CD14-positive monocyte (primary cell): Measurements from ENCODE around the gene PCGF1. TPM values are rescaled to one million over a fixed set of nuclear protein-coding genes. Genes with fewer than 3 reads are reported as not detected.

Source experiments
- DNase-seq, 3 donors: peaks; one replicate each; pipeline ENCODE4 v3.0.0-alpha.2; 2011 to 2022
- H2AFZ ChIP-seq: 2 replicates; pipeline ENCODE4 v1.6.0; 2012; ENCODE audit warnings: mild to moderate bottlenecking, low read depth, low read length, inconsistent platforms; ENCODE audit not compliant: insufficient read depth, poor library complexity, severe bottlenecking
- H3K27ac ChIP-seq, 2 donors: 1 replicate in 1 of 2; 2 replicates in 1 of 2; pipeline ENCODE4 v1.5.1; 2012 to 2013; ENCODE audit warnings: low read length in 2 of 2, control low read depth in 1 of 2, inconsistent platforms in 1 of 2, low read depth in 1 of 2, mild to moderate bottlenecking in 1 of 2
- H3K27me3 ChIP-seq, 2 donors: one replicate each; pipeline versions ENCODE4 v1.6.0 to v1.6.1; 2011 to 2013; ENCODE audit warnings: low read length in 2 of 2; ENCODE audit not compliant: control insufficient read depth in 2 of 2, insufficient read depth in 2 of 2
- H3K36me3 ChIP-seq, 2 donors: replicated peaks in 1 of 2; 1 replicate in 1 of 2; 2 replicates in 1 of 2; pipeline versions ENCODE4 v1.5.1 to v1.6.1; 2012 to 2013; ENCODE audit warnings: low read length in 2 of 2, control low read depth in 1 of 2, inconsistent platforms in 1 of 2, mild to moderate bottlenecking in 1 of 2; ENCODE audit not compliant: insufficient read depth in 2 of 2, control insufficient read depth in 1 of 2
- H3K4me1 ChIP-seq, 2 donors: 1 replicate in 1 of 2; 2 replicates in 1 of 2; pipeline versions ENCODE4 v1.5.1 to v1.6.1; 2012 to 2013; ENCODE audit warnings: low read length in 2 of 2, control low read depth in 1 of 2, inconsistent platforms in 1 of 2, mild to moderate bottlenecking in 1 of 2, moderate library complexity in 1 of 2; ENCODE audit not compliant: insufficient read depth in 2 of 2, control insufficient read depth in 1 of 2
- H3K4me2 ChIP-seq: replicated peaks from 2 replicates; pipeline ENCODE3; 2012; ENCODE audit warnings: low read length, moderate library complexity, mild to moderate bottlenecking; ENCODE audit not compliant: poor library complexity, severe bottlenecking; ENCODE audit errors: extremely low read depth
- H3K4me3 ChIP-seq, 3 experiments: fragments of 200-600 bp in 1 of 3; sonication (generic) in 1 of 3; replicated peaks in 1 of 3; 1 replicate in 2 of 3; 2 replicates in 1 of 3; pipeline ENCODE4 v1.5.1; 2011 to 2013; ENCODE audit warnings: low read length in 3 of 3, mild to moderate bottlenecking in 3 of 3, control low read depth in 2 of 3, low read depth in 2 of 3, inconsistent platforms in 1 of 3, moderate library complexity in 1 of 3
- H3K79me2 ChIP-seq: 2 replicates; pipeline ENCODE4 v1.6.0; 2012; ENCODE audit warnings: mild to moderate bottlenecking, control low read depth, inconsistent platforms, low read length, moderate library complexity; ENCODE audit not compliant: insufficient read depth
- H3K9ac ChIP-seq: 2 replicates; pipeline ENCODE4 v1.6.0; 2017; ENCODE audit warnings: low read length, mild to moderate bottlenecking; ENCODE audit not compliant: insufficient read depth, poor library complexity, severe bottlenecking
- H3K9me3 ChIP-seq, 2 donors: replicated peaks in 1 of 2; 1 replicate in 1 of 2; 2 replicates in 1 of 2; pipeline versions ENCODE4 v1.5.1 to v1.6.1; 2012 to 2013; ENCODE audit warnings: low read length in 2 of 2, control low read depth in 1 of 2; ENCODE audit not compliant: control insufficient read depth in 1 of 2, insufficient read depth in 1 of 2
- H4K20me1 ChIP-seq: 2 replicates; pipeline ENCODE4 v1.6.0; 2012; ENCODE audit warnings: mild to moderate bottlenecking, low read length, control low read depth, moderate library complexity; ENCODE audit not compliant: insufficient read depth
- H3K27ac Mint-ChIP-seq, 7 donors: one replicate each; pipeline ENCODE4 v1.8.0; 2020; ENCODE audit warnings: mild to moderate bottlenecking in 7 of 7, mixed read lengths in 7 of 7, moderate library complexity in 6 of 7, inconsistent platforms in 2 of 7
- H3K27me3 Mint-ChIP-seq, 3 donors: one replicate each; pipeline ENCODE4 v1.8.0; 2021 to 2022; ENCODE audit warnings: low read depth in 3 of 3, mild to moderate bottlenecking in 3 of 3, mixed read lengths in 3 of 3, moderate library complexity in 3 of 3, inconsistent platforms in 1 of 3
- H3K36me3 Mint-ChIP-seq, 2 donors: one replicate each; pipeline ENCODE4 v1.8.0; 2020; ENCODE audit warnings: mixed read lengths in 2 of 2, inconsistent platforms in 1 of 2, mild to moderate bottlenecking in 1 of 2
- H3K4me1 Mint-ChIP-seq: one replicate; pipeline ENCODE4 v1.8.0; 2020; ENCODE audit warnings: mild to moderate bottlenecking, mixed read lengths
- H3K4me3 Mint-ChIP-seq, 2 donors: one replicate each; pipeline ENCODE4 v1.8.0; 2020; ENCODE audit warnings: mild to moderate bottlenecking in 2 of 2, mixed read lengths in 2 of 2, moderate library complexity in 1 of 2
- H3K9me3 Mint-ChIP-seq, 7 donors: one replicate each; pipeline ENCODE4 v1.8.0; 2020 to 2022; ENCODE audit warnings: mixed read lengths in 7 of 7, mild to moderate bottlenecking in 6 of 7, moderate library complexity in 6 of 7, inconsistent platforms in 2 of 7
- WGBS: methylation state at CpG from one replicate; pipeline ENCODE4 v1.1.5; 2013; ENCODE audit warnings: missing lambda C conversion rate; ENCODE audit not compliant: insufficient coverage; 5-methylcytosine and 5-hydroxymethylcytosine counted together
- intact Hi-C, 2 donors: fragments of 100-400 bp; cut with micrococcal nuclease; formaldehyde crosslinking; loops; one replicate each; pipeline versions ENCODE4 v1.15.0 to v1.15.1; 2023
- polyA plus RNA-seq, 3 donors: library from polyadenylated mRNA; depleted of rRNA in 1 of 3; unstranded in 2 of 3; stranded (reverse) in 1 of 3; fragments of 300-500 nt in 2 of 3; fragments of >200 nt in 1 of 3; fragmentation: Illumina TruSeq in 2 of 3; gene quantifications; 1 replicate in 2 of 3; 2 replicates in 1 of 3; pipeline ENCODE4 v1.2.3, GENCODE V29; 2012 to 2021
- TF ChIP-seq, protein P1 (sequence below): fragments of 200-600 bp; IDR thresholded peaks from one replicate; pipeline ENCODE4 v1.8.0; 2022; ENCODE audit warnings: antibody characterized with exemption, mild to moderate bottlenecking

The PCGF1 gene
- polyA plus RNA-seq, 3 donors, result 18.0 to 30.5 (median 20.5) TPM

DNA sequence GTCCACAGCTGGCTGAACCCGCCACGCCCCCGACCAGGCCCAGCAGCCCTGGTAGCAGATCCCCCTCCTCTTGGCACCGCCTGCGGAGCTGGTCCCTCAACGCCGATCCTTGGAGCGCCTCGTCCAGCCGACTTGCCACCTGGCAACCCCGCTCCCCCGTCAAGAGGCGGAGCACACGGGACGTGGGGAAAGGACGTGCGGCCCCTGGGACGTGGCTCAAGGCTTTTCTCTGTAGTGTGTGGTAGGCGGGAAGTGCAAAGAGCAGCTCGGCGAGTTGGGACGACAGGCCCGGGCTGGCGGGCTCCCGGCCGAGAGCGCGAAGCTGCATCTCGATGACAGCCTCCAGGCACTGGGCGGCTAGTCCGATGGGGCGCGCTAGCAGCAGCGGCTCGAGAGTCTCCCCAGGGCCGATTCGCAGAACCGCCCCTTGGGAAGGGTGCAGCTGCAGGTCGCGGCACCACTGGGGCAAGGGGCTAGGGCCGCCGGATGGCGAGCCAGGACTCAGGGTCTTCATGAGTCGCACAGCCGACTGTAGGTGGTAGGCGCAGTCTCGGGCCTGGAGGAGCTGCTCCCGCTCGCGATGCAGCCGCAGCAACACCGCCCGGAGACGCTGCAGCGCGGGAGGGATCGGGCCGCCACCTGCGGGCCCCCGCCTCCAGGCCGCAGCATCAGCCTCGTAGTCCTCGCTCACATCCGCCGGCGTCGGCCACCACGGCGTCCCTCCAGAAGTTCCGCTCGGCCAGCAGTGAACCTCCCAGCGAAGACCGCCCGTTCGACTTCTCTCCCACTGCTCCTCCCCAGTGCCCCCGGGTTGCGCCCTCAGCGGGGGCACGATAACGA, 25.3 kb downstream of the PCGF1 start:
- TF ChIP-seq, protein P1, sequence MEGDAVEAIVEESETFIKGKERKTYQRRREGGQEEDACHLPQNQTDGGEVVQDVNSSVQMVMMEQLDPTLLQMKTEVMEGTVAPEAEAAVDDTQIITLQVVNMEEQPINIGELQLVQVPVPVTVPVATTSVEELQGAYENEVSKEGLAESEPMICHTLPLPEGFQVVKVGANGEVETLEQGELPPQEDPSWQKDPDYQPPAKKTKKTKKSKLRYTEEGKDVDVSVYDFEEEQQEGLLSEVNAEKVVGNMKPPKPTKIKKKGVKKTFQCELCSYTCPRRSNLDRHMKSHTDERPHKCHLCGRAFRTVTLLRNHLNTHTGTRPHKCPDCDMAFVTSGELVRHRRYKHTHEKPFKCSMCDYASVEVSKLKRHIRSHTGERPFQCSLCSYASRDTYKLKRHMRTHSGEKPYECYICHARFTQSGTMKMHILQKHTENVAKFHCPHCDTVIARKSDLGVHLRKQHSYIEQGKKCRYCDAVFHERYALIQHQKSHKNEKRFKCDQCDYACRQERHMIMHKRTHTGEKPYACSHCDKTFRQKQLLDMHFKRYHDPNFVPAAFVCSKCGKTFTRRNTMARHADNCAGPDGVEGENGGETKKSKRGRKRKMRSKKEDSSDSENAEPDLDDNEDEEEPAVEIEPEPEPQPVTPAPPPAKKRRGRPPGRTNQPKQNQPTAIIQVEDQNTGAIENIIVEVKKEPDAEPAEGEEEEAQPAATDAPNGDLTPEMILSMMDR, result no peak
- Histone ChIP-seq H3K4me2 (peak overlapping the region; percentile 95), H3K79me2 (peaks cover 49% of the 10 kb centered on the region), H3K9ac (peak overlapping the region; percentile 76), H3K9me3 (no peaks in the 10 kb centered on the region), H3K36me3 (peaks cover 18 to 35% of the 10 kb centered on the region in 2 donors), H3K4me3 (peak overlapping the region; percentile 61 to 94 (median 86)), H3K4me1 (peaks cover 29 to 38% of the 10 kb centered on the region in 2 donors), H2AFZ (peak overlapping the region; percentile 98), H3K27me3 (no peaks in the 10 kb centered on the region), H3K27ac (peak overlapping the region; percentile 84 to 90), H4K20me1 (peaks cover 23% of the 10 kb centered on the region)
- H3K27ac Mint-ChIP-seq, result peak overlapping the region; percentile 90 to 100 (median 99)
- peak in 2 of 3 donors; percentile 19 to 55 for DNase-seq
- H3K36me3 Mint-ChIP-seq, result peaks cover 29 to 45% of the 10 kb centered on the region in 2 donors
- peak overlapping the region; percentile 100 for H3K4me3 Mint-ChIP-seq
- WGBS, result 3% methylated on average over 71 of the region's 80 CpGs
- peaks cover 0 to 2% (median 0%) of the 10 kb centered on the region in 3 donors for H3K27me3 Mint-ChIP-seq
- H3K4me1 Mint-ChIP-seq, result peaks cover 34% of the 10 kb centered on the region
- H3K9me3 Mint-ChIP-seq, result no peaks in the 10 kb centered on the region
- intact Hi-C loops, result loop anchor here (1.0 to 5.0 kb wide), 6 partner anchors 27 to 105 kb away; partner anchors contain the start of genes AUP1 (in 2 of the 2), HTRA2 (in 2 of the 2), INO80B (in 2 of the 2) and DQX1 (in 1 of the 2)

DNA sequence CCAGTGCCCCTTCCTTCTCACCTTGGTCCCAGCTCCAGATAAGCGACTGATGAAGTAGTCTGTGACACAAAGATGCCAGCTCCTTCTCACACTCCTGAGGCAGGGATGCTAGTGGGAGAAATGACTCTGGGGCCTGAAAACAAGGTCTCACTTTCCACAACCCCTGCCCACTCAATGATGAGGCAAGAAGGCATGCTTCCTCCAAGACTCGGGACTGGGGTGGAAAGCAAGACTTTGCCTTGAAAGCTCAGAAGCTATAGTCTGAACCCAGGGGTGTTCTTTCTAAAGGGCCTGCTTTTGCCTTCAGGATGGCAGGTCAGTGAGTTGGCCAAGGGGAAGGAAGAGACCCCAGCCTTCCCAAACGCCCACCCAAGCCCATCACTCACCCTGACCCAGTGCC, 26.1 kb downstream of the PCGF1 start:
- Mint-ChIP-seq H3K36me3 (peaks cover 25 to 41% of the 10 kb centered on the region in 2 donors), H3K27me3 (peaks cover 0 to 2% (median 0%) of the 10 kb centered on the region in 3 donors), H3K9me3 (no peaks in the 10 kb centered on the region), H3K27ac (peak overlapping the region in 2 of 7 donors; percentile 37 to 42), H3K4me1 (peaks cover 40% of the 10 kb centered on the region), H3K4me3 (peak overlapping the region; percentile 100)
- Histone ChIP-seq H3K79me2 (peaks cover 53% of the 10 kb centered on the region), H3K9ac (peak overlapping the region; percentile 76), H3K27me3 (no peaks in the 10 kb centered on the region), H3K27ac (peak overlapping the region in 1 of 2 donors; percentile 90), H3K4me2 (peak overlapping the region; percentile 95), H3K9me3 (no peaks in the 10 kb centered on the region), H3K4me1 (peaks cover 36 to 45% of the 10 kb centered on the region in 2 donors), H3K4me3 (peak overlapping the region in 2 of 3 experiments; percentile 86 to 94), H2AFZ (no peak overlapping the region), H3K36me3 (peaks cover 13 to 27% of the 10 kb centered on the region in 2 donors), H4K20me1 (peaks cover 28% of the 10 kb centered on the region)
- intact Hi-C loops, result loop anchor here in 1 of 2 donors (5.0 kb wide), 1 partner anchor 46 kb away; the partner anchor contains the start of genes AUP1, DQX1 and HTRA2
- TF ChIP-seq, protein P1, result no peak
- DNase-seq, result no peak
- no CpG with 5 or more reads among the region's 3 CpGs for WGBS
